Mucosa of gallbladder (tissue), 1 donor: ENCODE results near the gene PLA2G3. TPM values are rescaled to one million over a fixed set of nuclear protein-coding genes. Genes with fewer than 3 reads are reported as not detected.
"Not testable (repeated sequence)": the region's sequence is repeated elsewhere in the genome, so short reads cannot be mapped to it uniquely, and the experiment has no call there.

ENCODE experiments used
- DNase-seq: peaks from one replicate; pipeline ENCODE4 v3.0.0-alpha.2; 2020; ENCODE audit warnings: low spot score
- total RNA-seq: library from RNA; stranded (reverse); gene quantifications from one replicate; pipeline ENCODE4 v1.2.1, GENCODE V29; 2021
- donor health status: DM: no; HTN: no; CAD: no.

Gene PLA2G3
- total RNA-seq, 1 donor from 2014 or later = 0.78 TPM

DNA sequence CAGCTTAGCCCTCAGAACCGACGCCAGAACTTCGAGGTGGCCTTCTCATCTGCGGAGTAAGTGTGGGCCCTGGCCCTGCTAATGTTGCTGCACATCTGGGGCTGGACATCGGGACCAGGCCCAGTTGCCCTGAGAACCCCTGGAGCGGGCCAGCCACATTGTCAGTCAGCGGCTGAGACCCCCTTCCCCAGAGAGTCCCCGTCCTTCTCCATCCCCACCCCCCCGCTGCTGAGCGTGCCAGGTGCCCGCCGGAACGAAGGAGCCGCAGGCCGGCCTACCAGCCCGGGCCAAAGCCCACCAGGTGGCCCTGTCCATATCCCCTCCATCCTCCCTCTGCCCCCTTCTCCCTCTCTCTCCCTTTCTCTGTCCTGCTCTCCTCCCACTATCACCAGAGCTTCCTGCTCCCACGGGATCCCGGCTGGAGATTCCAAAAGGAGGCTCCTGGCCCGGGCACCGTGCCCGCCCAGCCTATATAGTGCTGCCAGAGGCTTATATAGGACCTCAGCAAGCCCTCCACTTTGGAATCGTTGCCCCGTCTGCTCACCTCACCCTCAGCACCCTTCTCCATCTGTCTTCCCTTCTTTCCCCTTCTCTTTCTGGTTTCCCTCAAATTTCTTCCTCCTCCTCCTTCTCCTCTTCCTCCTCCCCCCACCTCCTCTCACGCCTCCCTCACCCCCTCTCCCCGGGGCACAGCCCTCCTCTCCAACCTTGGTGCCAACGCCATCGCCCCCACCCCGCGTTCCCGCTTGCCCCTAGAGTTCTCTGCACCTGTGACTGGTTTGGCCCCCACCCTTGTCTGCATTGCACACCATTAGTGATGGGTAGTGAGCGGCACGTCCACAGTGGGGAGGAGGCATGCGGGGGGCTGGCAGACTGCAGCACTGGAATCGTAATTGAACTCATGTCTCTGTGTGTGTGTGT lies 40.2 kb downstream of the PLA2G3 start:
- DNase-seq = no peak

DNA sequence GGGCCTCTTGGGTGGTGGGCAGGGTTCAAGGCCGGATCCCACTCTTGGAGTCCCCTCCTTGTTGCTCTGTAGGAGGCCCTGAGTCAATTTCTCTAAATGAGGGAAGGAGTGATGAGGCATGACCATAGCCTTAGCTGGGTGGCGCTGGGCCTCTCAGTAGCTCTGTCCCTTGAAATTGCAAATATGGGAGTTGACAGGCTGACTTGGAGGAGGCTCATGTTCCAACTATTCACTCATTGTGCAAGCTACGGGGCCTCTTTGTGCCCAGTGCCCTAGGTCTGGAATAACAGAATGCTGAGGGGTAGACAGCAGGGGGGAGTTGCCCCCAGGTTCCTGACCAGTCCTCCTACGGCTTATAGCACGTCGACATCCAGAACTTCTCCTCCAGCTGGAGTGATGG lies 40.9 kb downstream of the PLA2G3 start:
- DNase-seq = no peak

DNA sequence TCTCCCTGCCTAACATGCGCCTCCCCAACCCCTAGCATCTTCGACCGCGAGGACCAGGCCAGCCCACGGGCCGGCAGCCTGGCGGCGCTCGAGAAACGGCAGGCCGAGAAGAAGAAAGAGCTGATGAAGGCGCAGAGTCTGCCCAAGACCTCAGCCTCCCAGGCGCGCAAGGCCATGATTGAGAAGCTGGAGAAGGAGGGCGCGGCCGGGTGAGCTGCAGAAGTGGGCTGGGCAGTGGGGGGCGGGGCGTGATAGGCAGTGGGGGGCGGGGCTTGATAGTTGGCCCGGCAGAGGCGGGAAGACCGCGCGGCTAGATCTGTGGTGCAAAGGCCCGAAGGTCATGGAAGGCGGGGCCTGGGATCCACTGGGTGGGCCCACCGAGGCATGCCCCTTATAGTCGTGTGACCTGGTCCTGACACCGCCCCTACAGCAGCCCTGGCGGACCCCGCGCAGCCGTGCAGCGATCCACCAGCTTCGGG lies 41.6 kb downstream of the PLA2G3 start:
- no peak for DNase-seq

DNA sequence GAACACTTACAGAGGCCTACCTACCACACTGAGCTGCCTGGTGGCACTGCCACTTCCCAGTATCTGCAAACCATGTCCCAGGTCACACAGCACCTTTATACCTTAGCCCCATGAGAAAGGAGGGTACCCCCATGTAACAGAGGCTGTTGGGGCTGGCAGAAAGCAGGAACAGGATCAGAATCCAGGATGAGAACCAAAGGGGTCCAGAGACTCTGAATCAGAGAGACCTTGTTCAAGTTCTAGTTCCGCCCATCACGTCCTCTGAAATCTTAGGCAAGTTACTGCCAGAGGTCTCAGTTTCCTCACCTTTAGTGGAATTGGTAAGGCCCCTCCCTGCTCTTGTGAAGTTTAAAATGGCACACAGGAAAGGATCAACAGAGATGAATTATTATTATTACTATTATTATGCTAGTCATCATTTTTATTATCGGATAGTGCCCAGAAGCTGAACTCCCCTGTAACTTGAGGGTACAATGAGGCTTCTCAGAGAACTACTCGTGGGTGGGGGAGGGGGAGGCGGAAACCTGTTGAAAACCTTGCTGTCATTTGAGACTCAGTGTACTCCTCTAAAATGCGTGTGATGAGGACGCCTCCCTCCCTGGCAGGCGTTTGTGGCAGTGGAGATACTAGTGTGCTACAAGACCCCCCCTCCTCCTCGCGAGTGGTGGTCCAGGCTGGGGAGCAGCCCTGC lies 42.2 kb downstream of the PLA2G3 start:
- DNase-seq = no peak

DNA sequence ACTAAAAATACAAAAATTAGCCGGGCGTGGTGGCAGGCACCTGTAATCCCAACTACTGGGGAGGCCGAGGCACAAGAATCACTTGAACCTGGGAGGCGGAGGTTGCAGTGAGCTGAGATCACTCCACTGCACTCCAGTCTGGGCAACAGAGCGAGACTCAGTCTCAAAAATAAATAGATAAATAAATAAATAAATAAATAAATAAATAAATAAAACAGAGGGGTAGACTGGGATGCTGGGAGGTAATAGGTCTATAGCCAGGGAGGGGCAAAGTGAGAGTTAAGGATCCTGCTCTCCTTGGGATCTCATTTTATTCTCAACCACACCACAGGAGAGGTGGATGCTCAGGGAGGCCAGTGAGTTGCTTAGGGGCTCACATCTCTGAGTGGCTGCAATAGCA lies 42.8 kb downstream of the PLA2G3 start:
- not testable (repeated sequence) for DNase-seq

DNA sequence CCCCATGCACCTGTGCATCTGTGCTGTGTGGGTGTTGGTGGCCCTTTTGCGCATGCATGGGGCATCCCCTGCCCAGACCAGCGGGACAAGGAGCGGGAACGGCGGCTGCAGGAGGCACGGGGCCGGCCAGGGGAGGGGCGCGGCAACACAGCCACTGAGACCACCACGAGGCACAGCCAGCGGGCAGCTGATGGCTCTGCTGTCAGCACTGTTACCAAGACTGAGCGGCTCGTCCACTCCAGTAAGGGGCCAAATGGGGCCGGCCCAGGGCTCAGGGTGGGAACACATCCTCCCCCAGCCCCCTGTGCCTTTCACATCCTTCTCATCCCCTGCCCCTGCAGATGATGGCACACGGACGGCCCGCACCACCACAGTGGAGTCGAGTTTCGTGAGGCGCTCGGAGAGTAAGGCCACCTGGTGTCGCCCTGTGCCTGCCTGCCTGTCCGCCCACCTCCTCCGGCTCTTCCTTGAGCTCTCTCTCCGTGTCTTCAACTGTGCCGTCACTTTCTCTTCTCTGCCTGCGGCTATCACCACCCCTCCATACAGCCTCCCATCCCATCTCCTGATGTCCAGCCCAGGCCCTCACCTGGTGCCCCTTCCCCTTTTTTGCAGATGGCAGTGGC lies 43.5 kb downstream of the PLA2G3 start:
- no peak for DNase-seq

DNA sequence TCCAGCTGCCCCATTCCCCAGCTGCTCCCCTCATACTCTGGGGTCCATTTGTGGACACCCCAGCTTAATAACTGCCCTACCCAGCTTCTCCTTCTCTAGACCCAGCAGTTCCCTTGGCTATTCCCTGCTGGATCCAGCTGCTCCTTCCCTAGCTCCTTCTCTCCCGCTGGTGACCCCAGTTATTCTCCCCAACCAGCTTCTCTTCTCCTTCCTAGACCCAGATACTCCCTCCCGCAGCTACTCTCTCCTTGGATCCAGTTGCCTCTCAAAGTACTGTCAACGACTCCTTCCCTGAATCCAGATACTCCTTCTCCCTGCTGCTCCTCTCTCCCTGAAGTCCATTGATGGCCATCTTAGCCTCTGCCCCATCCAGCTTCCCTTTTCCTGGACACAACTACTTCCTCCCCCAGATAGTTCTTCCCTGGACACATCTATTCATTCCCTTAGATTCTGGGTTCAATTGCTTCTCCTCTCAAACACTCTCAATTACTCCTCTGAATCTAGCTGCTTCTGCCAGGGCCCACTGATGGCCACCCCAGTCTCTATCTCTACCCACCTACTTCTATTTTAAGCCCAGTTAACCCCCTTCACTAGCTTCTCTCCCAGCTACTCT lies 44.6 kb downstream of the PLA2G3 start:
- DNase-seq = no peak

DNA sequence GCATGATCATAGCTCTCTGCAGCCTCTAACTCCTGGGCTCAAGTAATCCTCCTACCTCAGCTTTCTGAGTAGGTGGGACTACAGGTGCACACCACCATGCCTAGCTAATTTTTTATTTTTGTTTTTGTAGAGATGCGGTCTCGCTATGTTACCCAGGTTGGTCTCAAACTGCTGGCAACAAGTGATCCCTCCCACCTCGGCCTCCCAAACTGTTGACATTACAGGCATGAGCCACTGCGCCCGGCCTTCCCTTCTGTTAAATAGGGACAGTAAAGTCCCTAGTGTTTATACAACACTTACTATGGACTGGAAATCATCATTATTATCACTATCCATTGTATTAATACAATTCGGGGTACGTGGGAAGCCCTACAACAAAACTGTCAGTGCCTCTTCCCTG lies 45.6 kb downstream of the PLA2G3 start:
- DNase-seq = no peak

DNA sequence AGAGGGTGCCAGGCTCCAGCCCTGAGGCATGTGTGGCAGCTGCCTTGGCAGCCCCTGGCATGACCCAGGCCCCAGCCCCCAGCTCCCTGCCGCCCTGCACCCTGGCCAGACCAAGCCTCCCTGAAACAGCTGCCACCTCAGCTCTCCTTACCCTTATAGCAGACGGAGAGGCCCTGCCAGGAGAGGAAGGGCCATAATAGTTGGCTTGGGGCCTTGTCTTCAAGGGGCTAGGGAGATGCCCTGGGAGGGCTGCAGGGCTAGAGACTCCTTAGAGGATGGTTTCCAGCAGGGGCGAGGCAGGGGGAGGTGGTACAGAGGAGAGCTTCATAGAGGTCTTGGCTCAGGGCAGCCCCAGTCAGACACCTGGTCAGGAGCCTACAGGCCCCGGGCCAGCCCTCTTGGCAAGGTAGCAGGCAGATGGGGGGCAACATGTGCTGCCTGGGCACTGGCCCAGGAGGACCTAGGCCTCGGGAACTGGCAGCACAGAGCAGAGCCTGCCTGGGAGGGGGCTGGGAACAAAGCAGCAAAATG lies 46.2 kb downstream of the PLA2G3 start:
- DNase-seq = no peak

DNA sequence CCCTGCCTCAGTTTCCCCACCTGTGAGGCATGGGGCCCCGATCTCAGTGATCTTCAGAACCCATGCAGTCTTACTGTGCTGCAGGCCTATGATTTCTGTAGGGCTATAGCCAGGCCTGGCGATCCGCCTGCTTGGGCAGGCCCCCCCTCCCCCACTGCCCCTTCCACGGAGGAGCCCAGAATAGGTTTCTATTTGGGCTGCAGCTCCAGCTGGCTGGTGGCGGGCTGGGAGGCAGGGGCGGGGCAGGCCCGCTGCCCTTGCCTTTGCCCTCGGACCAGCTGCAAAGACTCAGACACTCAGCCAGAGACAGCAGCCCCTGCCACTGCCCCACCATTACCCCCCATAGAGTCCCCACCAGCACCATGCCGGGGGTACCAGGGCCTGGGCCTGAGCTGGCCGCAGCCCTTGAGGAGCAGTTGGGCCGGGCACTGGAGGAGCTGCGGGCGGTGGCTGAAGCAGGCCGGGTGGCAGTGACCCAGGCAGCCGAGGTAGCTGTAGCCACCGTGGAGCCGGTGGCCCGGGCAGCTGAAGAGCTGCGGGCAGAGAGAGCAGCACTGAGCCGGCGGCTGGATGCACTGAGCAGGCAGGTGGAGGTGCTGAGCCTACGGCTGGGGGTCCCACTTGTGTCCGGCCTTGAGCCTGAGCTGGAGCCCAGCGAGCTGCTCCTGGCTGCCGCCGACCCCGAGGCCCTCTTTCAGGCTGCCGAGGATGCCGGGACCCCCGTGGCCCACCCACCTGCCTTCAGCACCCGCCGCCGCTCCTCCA lies 47.0 kb downstream of the PLA2G3 start:
- no peak for DNase-seq

DNA sequence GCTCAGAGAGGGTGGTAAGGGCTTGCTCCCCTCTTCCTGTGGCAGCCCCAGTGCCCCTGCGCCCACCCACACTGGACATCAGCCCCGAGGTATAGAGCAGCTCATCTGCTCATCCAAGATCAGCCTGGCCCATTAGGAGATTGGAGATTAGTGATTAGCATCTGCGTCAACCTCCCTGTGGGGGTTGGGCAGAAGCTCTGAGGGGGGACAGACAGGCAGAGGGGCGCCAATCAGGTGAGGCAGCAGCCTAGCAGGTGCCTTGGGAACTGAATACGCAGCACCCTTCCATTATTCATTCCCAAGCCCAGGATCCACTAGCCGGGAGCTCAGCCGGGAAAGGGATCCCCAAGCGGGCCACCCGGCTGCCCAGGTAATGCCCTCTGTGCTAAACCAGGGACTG lies 48.1 kb downstream of the PLA2G3 start:
- DNase-seq = no peak

DNA sequence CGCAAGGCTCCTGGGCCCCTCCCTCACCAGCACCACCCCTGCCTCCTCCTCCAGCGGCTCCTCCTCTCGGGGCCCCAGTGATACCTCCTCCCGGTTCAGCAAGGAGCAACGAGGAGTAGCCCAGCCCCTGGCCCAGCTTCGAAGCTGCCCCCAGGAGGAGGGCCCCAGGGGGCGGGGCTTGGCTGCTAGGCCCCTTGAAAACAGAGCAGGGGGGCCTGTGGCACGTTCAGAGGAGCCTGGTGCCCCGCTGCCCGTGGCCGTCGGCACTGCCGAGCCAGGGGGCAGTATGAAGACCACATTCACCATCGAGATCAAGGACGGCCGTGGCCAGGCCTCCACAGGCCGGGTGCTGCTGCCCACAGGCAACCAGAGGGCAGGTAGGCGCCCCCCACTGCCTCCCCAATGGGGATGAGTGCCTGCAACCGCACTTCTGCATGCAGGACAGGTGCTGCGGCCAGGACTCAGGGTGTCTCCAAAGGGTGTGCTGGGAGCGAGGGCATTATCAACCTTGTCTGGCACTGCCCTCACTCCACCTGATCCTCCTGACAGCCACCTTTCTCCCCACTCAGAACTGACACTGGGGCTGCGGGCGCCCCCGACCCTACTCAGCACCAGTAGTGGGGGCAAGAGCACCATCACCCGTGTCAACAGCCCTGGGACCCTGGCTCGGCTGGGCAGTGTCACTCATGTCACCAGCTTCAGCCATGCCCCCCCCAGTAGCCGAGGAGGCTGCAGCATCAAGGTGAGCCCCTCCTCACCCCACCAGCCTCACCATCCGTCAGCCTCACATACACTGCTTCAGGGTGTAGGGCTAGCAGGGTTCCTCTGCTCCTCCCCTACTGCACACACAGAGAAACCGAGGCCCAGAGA lies 49.0 kb downstream of the PLA2G3 start:
- DNase-seq = no peak

DNA sequence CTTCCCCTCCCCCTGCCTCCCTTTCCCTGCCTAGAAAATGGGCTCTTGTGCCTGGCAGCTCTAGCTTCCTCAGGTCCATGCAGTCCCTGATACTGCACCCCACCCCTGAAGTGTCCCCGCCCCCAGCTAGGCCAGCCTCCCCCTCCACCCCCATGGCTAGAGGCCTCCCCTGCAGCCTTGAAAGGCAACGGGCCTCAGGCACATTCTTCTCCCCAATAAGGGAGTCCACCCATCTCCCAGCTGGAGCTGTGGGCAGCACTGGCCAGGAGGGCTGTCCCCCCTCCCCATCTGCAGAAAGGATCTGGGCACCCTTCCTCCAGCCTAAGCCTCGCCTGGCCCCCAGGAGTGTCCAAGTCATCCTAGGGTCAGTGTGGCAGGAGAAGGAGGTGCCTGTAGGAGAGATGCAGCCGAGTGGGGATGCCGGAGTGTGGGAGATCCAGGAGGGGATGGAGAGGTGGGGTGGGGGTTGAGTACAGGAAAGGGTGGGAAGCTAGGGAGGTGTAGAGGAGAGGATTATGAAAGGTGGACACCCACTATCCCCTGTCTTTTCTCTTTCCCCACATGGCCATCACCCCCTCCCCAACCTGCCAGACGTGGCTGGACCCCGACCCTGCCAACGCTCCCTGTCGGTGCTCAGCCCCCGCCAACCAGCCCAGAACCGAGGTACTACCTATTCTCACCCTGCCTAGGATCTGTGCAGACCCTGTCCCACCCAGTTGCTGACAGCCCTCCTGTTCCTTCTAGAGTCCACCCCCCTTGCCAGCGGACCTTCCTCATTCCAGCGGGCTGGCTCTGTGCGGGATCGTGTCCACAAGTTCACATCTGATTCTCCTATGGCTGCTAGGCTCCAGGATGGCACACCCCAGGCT lies 49.9 kb downstream of the PLA2G3 start:
- DNase-seq = no peak

DNA sequence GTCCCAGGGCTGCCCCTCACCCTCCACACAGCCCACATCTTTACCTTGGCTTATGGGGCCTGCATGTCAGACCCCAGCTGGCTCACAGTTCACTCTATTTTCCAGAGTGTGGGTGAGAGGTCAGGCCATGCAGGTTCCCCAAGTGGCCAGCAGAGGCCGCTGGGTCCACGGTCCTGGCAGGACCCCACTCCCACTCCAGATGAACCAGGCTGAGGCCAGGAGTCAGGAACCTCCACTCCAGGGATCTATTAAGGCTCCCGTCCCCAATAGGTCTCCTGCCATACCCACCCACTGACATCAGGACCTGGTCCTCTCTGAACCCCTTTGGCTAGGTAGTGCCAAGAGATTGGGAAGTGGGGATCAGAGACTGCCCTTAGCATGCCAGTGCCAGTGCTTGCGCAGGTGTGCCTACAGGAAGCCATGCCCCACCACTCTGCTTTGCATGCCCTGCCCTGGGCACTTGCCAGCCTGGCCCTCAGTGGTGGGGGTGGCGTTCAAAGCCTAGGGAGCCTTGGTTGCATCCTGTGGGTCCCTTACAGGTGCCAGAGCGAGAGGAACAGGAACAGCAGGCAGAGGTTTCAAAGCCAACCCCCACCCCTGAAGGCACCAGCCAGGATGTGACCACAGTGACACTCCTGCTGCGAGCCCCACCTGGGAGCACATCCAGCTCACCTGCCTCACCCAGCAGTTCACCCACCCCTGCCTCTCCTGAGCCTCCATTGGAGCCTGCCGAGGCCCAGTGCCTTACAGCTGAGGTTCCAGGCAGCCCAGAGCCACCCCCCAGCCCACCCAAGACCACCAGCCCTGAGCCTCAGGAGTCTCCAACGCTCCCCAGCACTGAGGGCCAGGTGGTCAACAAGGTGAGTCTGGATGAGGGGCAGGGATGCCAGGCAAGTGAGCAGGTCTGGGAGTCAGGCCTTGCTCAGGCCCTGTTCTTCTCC lies 50.9 kb downstream of the PLA2G3 start:
- DNase-seq = no peak

DNA sequence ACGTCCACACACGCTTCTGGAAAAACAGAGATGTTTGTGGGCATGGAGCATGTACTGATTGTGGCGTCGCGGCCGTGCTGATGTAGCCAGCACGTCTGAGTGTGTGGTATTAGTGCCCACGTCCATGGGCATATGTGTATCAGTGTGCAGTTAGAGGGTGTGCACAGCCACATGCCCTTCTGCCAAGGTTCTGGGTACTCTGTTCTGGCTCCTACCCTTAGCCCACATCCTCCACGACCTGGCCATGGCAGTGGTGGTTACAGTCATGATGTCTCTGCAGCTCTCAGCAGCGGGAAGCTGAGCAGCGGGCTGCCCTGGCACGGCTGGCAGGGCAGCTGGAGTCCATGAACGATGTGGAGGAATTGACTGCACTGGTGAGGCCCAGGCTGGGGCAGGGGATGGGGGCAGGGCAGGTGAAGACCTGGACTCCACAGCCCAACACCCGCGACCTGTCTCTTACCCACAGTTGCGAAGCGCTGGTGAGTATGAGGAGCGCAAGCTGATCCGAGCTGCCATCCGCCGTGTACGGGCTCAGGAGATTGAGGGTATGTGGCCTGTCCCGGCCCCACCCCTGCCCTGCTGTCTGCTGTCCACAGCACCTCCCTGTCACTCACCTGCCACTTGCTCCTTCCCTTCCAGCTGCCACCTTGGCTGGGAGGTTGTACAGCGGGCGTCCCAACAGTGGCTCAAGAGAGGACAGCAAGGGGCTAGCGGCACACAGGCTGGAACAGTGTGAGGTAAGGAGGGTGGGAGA lies 51.9 kb downstream of the PLA2G3 start:
- no peak for DNase-seq

DNA sequence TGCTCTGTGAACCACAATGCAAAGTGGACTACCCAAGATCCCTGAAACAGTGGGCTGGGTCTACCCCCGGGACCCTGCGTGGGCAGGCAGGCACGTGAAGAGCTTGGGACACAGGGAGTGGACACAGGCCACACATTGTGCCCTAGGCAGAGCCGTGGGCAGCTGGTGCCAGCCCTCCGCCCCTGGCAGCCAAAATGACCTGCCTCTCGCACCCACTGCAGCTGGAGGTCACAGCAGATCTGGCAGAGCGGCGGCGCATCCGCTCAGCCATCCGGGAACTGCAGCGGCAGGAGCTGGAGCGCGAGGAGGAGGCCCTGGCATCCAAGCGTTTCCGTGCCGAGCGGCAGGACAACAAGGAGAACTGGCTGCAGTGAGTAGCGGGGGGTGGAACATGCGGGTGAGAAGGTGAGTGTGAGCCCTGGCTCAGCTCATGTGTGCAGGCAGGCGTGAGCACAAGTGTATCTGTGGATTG lies 52.5 kb downstream of the PLA2G3 start:
- DNase-seq = no peak

DNA sequence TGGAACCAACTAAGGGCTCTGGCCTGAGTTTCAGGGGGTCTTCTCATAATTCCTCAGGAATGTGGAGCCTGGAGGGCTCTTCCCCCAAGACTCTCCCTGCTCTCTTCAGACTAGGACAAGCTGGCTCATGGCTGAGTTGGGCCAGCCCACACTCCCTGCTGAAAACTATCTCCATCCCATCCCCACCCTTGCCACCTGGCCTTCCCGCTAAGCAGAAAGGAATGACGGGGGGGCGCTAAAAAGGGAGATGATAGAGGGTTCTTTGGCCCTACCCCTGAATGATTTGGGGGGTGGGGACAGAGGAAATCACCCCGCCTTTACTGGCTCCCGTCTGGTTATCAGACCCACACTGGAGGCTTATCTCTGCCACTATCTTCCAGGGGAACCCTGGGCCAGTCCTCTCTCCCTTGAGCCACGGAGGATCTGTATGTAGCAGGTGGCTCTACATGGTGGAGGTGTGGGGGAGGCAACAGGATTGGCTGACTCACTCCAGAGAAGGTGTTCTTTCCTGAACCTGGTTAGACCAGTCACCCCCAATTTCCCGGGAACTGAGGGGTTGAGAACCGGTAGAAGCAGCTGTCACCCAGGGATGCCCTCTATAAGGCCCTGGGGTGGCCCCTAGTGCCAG lies 53.5 kb downstream of the PLA2G3 start:
- no peak for DNase-seq
